Urothelium cell line (cell line): ENCODE measurements around the gene HNRNPC.
"Not testable (repeated sequence)": the region's sequence is repeated elsewhere in the genome, so short reads cannot be mapped to it uniquely, and the experiment has no call there.

Source experiments
- DNase-seq: peaks from one replicate; pipeline ENCODE4 v3.0.0; 2011; ENCODE audit warnings: low spot score, mixed read lengths
- FAIRE-seq: peaks from 2 replicates; lab custom pipeline; 2011; peaks lifted over from hg19 to GRCh38; lab: Jason Lieb, UNC

Gene HNRNPC

DNA sequence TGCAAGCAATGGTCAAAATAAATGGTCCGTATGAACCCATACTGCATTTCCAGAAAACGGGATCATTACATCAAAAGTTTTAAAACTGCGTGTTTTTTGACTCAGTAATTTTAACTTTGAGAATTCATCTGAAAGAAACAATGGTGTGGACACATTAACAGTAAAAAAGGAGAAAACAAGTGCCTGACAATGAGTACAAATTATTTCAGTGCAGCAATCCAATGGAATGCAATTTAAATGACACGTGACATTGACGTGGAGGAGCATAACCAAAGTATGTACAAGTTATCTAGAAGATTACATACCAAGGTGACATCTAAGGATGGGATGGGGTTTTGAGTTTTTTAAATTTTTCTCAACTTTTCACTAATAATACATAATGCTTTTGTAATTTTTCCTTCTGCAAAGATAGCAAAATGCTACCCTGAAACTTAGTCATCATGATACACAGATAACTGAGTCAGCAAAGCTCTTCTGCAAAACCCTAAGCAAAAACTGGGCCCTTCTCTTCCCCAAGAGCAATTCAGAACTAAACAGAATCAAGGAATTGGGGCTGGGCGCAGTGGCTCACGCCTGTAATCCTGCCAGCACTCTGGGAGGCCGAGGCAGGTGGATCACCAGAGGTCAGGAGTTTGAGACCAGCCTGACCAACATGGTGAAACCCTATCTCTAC is 20.4 kb downstream of the HNRNPC start:
- FAIRE-seq, result no peak
- no peak for DNase-seq

DNA sequence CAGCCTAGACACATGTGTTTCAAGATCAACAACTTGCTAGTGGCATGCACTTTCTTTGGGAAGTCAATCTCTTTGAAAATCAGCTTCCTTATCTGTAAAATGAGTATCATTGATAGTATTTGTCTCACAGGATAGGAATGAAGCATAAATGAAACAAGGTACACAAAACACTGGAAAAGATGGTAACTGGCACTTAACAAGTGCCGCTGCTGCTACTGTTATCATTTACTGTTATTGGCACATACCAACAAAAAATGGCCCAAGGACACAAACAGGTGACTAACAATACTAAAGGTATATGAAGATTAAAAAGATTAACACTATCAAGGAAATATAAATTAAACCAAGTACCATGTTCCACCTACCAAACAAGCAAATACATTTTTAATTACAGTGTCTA is 20.9 kb downstream of the HNRNPC start:
- FAIRE-seq (no peak), DNase-seq (no peak)

DNA sequence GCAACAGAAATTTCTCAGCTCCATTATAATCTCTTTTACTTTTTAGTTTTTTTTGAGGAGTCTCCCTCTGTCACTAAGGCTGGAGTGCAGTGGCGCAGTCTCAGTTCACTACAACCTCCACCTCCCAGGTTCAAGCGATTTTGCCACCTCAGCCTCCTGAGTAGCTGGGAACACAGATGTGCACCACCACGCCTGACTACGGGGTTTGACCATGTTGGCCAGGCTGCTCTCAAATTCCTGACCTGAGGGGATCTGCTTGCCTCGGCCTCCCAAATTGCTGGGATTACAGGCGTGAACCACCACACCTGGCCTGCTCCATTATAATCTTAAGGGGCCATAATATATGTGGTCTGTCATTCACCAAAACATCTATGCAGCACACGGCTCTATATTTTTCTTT is 23.4 kb downstream of the HNRNPC start:
- DNase-seq (no peak), FAIRE-seq (no peak)

DNA sequence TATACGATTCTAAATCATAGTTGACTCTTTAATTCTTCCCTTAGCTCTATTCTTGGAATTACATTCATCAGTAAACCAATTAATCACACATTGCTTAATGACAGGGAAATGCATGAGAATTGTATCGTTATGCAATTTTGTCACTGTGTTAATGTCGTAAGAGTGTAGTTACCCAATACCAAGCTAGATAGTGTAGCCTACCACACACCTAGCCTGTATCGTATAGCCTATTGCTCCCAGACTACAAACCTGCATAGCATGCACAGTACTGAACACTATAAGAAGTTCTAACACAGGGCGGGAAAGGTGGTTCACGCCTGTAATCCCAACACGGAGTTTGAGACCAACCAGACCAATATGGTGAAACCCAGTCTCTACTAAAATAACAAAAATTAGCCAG is 24.7 kb downstream of the HNRNPC start:
- FAIRE-seq (no peak), DNase-seq (no peak)

DNA sequence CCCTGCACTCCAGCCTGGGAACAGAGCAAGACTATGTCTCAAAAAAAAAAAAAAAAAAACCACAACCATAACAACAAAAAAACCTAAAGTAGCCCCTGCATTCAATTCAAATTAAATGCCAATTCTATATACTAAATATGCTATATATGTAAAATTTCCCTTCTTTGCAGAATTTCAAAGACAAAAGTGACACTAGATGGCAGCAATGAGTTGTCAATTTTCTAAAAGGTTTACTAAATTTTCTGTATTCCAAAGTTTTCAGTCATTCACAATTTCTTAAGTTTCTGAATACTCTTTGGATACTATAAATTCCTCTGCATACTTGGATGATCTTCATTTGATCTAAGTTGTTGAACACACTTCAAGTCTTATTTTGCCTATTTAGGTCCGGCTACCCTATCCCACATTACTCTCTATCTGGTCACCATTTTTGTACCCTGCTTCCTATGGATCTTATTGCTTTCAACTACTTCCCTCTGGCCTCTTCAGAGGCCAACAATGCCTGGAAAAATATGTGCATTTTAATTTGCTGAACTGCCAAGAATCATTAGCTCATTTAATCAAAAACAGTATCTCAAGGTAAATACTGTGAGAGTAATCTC is 27.9 kb downstream of the HNRNPC start:
- DNase-seq (no peak), FAIRE-seq (no peak)

DNA sequence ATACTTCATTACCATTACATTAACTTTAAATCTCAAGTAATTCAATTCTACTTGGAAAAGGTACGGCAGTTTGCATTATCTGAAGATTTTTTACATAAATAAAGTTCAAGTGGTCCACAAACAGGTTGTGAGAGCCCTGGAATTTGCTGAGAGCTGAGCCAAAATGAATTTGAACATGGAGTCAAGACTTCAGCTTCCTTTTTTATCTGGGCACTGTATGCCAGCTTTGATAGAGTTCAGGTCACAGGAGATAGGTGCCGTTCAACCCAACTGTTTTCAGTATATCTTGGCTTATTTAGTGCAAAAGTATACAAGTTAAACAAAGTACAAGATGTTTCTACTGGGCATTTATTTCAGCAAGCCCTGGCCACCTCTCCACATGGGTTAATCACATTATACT is 28.8 kb downstream of the HNRNPC start:
- DNase-seq, result no peak
- FAIRE-seq, result no peak

DNA sequence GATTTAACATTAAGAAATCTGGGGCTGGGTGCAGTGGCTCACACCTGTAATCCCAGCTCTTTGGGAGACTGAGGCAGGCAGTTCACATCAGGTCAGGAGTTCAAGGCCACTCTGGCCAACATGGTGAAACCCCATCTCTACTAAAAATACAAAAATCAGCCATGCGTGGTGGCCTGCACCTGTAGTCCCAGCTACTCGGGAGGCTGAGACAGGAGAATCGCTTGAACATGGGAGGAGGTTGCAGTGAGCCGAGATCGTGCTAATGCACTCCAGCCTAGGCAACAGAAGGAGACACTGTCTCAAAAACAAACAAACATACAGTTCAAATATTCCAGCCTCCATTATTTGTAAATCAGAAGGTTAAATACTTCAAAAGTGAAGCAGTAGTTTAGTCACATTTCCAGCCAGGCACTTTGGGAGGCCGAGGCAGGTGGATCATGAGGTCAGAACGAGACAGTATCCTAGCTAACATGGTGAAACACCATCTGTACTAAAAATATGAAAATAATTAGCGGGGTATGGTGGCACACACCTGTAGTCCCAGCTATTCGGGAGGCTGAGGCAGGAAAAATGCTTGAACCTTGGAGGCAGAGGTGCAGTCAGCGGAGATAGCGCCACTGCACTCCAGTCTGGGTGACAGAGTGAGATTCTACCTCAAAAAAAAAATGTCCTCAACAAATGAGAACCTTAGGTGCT is 30.3 kb downstream of the HNRNPC start:
- DNase-seq (no peak), FAIRE-seq (no peak)

DNA sequence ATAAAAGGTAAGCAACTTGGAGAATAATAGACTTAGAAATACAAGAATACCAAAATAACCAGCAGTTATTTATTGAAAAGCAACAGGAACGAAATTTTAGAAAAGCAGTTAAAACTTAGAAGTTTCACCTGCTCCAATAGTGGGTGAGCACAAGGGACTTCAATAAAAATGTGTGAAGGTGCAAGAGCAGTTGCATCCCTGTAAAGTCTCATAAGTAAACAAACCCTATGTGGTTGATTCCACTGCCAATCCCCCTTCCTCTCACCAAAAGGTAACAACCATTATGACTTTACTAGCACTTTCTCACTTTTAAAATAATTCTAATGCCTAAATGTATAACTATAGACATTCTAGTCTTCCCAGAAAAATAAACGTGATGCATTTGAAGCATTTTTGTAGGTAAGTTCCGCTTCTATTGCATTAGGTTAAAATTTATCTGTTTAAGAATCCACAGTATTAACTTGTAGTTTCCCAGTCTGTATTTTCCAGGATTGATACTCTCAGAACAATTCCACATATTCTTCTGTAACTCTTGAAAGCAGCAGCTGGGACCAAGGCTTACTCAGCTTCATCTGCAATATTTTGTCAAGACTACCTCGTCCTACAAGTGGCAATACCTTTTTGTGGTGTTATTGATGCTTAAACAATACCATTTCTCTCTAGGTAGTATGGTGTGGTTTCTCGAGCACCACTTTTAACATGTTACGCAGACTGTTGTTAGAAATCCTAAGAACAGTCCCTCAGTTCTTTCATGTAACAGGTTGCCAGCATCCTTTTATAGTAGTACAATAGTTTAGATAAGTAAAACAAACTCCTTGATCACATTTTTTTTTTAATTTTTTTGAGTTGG is 32.1 kb downstream of the HNRNPC start:
- DNase-seq (no peak), FAIRE-seq (no peak)

DNA sequence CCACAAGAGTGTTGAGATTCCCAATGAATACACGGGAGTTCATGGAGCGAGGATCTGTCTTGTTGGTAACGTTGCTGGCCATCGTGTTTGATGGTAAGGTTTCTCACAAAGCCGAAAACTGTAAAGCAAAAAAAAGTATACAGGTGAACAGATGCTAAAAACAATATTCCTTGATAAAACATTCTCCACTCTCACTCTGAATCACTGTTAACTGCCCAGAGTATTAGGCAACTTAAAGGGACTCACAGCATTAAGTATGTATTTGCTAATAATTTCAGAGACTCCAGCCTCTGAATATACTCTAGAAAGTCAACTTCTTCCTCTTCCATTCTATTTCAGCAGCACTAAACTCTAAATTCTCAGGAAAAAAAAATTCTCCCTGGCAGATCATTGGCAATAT is 35.1 kb downstream of the HNRNPC start:
- DNase-seq (no peak), FAIRE-seq (no peak)

DNA sequence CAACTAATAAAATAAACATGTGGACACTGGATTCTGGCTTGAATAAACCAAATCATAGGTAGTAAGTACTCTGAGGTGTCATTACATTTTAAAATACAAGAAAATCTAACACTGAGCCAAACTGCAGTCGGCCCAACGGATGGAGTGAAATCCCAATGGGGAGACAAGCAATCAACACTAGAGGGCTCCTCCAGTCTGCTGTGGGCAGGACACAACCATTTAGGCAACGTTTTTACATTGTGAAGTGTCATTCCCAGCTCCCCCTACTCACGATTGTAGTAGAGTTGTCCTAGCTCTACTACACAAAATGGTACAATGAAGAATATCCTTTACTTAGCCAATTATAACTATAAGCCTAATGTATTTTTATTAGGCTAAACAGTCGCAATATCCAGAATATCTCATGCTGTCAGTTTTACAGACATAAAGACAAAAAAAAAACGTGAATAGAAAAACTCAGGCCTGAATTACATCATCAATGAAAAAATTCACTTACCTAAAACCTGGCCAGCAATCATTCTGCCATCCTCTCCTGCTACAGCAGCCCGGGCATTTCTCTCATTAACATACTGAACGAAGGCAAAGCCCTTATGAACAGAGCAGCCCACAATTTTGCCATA is 35.7 kb downstream of the HNRNPC start:
- peak; percentile 3 for DNase-seq
- FAIRE-seq, result no peak

DNA sequence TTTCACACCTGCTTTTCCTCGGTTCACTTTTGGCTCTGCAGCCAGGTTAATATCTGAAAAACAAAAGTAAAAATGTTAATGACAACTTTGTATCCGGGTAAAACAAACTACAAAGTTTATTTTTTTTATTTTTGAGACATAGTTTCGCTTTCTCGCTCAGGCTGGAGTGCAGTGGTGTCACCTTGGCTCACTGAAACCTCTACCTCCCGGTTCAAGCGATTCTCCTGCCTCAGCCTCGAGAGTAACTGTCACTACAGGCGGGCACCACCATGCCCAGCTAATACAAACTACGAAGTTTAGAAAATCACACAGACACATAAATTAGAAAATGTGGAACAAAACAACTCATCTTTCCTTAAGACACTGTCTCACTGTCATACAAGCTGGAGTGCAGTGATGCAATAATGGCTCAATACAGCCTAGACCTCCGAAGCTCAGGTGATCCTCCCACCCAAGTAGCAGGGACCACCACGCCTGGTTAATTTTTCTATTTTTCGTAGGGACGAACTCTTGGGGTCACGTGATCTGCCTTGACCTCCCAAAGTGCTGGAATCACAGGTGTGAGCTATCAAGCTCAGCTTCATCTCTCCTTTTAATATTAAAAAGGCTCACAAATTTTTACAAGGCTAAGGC is 38.1 kb downstream of the HNRNPC start:
- DNase-seq, result no peak
- no peak for FAIRE-seq

DNA sequence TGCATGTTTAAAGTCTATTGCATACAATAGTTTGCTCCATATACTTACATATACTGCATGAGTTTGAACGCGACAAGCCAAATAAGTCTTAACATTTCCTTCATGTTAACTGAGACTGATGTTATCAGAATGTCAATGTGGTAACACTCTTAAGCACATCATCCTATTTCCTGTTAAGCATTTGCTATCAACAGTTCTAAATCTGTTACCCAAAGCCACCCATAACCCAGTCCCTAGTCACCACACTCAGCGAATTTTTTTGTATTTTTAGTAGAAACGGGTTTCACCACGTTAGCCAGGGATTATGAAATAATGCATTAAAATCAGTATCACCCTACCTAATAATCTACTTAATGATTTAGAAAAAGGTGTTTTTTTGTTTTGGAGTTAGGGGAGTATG is 39.4 kb downstream of the HNRNPC start:
- FAIRE-seq, result no peak
- no peak for DNase-seq

DNA sequence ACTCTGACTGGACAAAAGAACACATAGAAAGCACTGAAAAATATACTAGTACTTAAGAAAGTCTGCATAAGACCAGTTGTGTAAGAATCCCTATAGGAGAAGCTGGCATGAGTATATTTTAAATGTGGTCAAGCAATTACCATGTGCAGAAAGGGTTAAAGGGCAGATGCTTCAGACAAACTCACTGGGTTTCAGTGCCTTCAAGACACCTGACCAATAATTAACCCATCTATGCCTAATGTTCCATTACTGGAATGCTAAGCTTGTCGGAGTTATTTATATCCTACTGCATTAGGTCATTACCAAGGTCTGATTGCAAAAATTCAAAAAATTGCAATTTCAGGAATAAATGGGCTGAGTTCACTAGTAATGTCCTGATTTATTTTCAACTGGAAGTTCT is 41.3 kb downstream of the HNRNPC start:
- FAIRE-seq (no peak), DNase-seq (no peak)

DNA sequence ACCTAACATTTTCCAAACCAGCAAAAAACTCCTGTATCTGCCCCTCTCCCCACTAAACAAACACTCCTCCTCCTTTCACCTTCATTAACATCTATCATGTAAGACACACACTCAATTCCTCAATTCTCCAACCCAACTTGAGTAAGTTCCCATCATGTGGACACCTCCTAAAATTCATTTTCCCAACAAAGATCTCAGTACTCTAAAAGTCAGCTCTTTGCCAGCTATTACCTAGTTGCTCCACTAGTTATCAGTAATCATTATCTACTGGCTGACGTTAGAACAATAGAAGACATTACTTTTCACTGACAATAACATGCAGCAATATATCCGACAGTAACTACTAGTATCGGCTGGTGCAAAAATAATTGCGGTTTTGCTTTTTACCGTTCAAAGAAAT is 42.1 kb downstream of the HNRNPC start:
- no peak for FAIRE-seq
- DNase-seq, result no peak

DNA sequence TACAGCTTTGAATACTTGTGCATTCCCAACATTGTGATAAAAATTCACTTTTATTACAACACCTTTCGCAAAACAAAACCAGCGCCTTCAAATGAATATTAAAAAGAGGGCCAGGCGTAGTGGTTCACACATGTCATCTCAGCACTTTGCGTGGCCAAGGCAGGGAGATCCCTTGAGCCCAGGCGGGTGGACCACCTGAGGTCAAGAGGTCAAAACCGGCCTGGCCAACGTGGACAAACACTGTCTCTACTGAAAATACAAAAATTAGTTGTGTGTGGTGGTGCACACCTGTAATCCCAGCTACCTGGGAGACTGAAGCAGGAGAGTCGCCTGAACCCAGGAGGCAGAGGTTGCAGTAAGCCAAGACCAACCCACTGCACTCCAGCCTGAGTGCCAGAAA is 42.8 kb downstream of the HNRNPC start:
- FAIRE-seq (no peak), DNase-seq (no peak)

DNA sequence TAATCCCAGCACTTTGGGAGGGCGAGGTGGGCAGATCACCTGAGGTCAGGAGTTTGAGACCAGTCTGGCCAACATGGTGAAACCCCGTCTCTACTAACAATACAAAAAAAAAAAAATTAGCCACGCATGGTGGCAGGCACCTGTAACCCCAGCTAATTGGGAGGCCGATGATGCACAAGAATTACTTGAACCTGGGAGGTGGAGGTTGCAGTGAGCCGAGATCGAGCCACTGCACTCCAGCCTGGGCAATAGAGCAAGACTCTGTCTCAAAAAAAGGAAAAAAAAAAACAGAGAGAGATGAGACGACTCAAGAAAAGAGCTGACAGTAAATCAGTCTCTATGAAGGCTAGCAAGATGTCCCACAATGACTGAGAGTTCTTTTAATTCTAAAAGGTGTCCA is 44.1 kb downstream of the HNRNPC start:
- FAIRE-seq, DNase-seq: not testable (repeated sequence)

DNA sequence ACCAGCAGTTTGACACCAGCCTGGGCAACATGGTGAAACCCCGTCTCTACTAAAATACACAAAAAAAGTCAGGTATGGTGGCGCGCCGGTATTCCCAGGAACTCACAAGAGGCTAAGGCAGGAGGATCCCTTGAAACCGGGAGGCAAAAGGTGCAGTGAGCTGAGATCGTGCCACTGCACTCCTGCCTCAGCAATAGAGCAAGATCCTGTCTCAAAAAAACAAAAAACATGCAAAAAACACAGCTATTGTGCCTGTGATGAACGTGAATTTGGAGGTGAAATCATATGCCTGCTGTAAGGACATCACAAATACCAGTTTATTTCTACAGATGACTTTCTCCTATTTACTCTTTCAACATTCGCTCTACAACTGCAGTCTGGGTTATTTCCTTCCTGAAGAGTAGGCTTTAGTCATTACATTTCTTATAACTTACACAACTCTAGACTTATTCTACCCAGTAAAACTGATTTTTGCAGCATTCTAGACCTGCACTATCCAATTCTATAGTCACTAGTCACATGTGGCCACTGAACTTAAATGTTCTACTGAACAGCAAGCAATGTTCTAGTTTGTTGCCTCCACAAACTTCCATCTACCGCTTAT is 48.3 kb downstream of the HNRNPC start:
- no peak for DNase-seq
- FAIRE-seq, result no peak

DNA sequence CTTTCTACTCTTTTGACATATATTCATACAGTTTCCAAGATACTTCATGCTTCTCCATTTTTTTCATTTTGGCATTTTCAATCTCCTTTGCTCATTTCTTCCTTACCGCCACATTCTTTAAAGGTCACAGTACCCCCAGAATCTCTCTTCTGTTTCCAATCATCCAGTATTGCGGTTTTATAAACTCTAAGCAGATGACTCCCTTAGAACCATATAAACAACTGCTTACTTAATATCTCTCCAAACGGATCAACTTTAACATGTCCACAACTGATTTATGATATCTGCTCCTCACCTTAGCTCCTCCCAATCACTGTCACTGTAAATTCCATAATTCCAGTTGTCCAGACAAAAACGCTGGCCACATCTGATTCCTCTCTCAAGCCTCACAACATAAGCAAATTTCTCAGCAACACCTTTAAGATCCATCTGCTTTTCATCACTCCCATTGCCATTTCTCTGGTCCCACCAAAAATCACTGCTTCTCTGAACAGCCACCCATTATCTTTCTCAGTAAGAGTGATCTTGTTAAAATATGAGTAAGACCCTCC is 49.6 kb downstream of the HNRNPC start:
- no peak for FAIRE-seq
- no peak for DNase-seq

DNA sequence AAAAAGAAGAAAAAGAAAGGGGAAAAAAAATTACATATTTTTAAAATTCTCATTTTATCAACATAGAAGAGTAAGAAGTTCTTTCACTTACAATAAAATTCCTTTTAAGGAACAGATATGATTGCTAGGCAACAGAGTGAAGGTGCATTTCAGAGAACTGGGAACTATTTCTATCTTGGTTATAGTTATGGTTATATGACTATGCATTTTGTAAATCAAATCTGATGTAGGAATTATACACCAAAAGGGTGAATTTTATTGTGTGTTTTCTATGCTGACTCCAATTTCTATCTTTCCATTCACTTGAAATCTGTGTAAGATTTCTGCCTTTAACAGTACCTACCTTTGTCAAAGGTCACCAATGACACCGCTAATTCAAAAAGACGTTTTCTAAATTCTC is 50.1 kb downstream of the HNRNPC start:
- no peak for FAIRE-seq
- no peak for DNase-seq

DNA sequence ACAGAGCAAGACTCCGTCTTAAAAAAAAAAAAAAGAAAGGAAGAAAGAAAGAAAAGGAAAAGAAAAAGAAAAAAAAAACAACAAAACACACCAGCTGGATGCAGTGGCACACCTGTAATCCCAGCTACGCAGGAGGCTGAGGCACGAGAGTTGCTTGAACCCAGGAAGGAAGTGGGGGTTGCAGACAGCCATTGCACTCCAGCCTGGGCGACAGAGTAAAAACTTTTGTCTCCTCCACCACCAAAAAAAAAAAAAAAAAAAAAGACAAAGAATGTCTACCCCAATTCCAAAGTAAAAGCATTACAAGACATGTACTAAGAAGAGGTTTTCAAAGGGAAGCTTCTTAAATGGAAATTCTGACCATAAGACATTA is 53.4 kb downstream of the HNRNPC start:
- no peak for FAIRE-seq
- no peak for DNase-seq
